Lung (tissue), 12 donors: Measurements from ENCODE around the gene EML1. TPM values are rescaled to one million over a fixed set of nuclear protein-coding genes. Genes with fewer than 3 reads are reported as not detected.

Experiments
- ATAC-seq: fragments of 200-7000 bp; cut with Tn5 transposase; one replicate; pipeline ENCODE4 v1.9.1; 2020; ENCODE audit warnings: moderate number of reproducible peaks; ENCODE audit not compliant: insufficient read depth, low FRiP score
- DNase-seq, 3 donors: peaks; one replicate each; pipeline ENCODE4 v3.0.0-alpha.2; 2013 to 2017
- H3K27ac ChIP-seq, 2 donors: one replicate each; pipeline ENCODE4 v1.5.1; 2013; ENCODE audit warnings: mild to moderate bottlenecking in 2 of 2, moderate library complexity in 2 of 2, control low read depth in 1 of 2, inconsistent platforms in 1 of 2, low read depth in 1 of 2, low read length in 1 of 2
- H3K27me3 ChIP-seq, 3 donors: one replicate each; pipeline ENCODE4 v1.5.1; 2013; ENCODE audit warnings: low read length in 2 of 3; ENCODE audit not compliant: control insufficient read depth in 3 of 3, insufficient read depth in 3 of 3
- H3K36me3 ChIP-seq, 4 donors: one replicate each; pipeline ENCODE4 v1.5.1; 2013; ENCODE audit warnings: low read length in 4 of 4, mild to moderate bottlenecking in 1 of 4, moderate library complexity in 1 of 4; ENCODE audit not compliant: control insufficient read depth in 4 of 4, insufficient read depth in 4 of 4
- H3K4me1 ChIP-seq, 5 donors: one replicate each; pipeline ENCODE4 v1.5.1; 2013; ENCODE audit warnings: low read length in 5 of 5, mild to moderate bottlenecking in 2 of 5, moderate library complexity in 1 of 5; ENCODE audit not compliant: control insufficient read depth in 5 of 5, insufficient read depth in 5 of 5
- H3K4me3 ChIP-seq: one replicate; pipeline ENCODE4 v1.5.1; 2013; ENCODE audit warnings: mild to moderate bottlenecking, control low read depth, moderate library complexity
- H3K9ac ChIP-seq, 2 donors: one replicate each; pipeline ENCODE4 v1.5.1; 2013; ENCODE audit warnings: low read length in 2 of 2, control low read depth in 1 of 2; ENCODE audit not compliant: insufficient read depth in 1 of 2
- H3K9me3 ChIP-seq, 4 donors: one replicate each; pipeline ENCODE4 v1.5.1; 2013; ENCODE audit warnings: low read length in 3 of 4, mild to moderate bottlenecking in 1 of 4, moderate library complexity in 1 of 4; ENCODE audit not compliant: control insufficient read depth in 4 of 4, insufficient read depth in 3 of 4
- WGBS, 2 donors: extraction: QIAGEN DNeasy Blood & Tissue Kit; methylation state at CpG; one replicate each; pipeline ENCODE4 v1.1.7; 2013; 5-methylcytosine and 5-hydroxymethylcytosine counted together
- polyA plus RNA-seq, 2 donors: library from polyadenylated mRNA; stranded (reverse); fragments of 200-250 nt; gene quantifications; one replicate each; pipeline ENCODE4 v1.2.1, GENCODE V29; 2013
- total RNA-seq, 2 donors: library from RNA; depleted of rRNA in 1 of 2; stranded (reverse); fragments of >200 nt in 1 of 2; gene quantifications; one replicate each; pipeline ENCODE4 v1.2.1, GENCODE V29; 2014 to 2021
- TF ChIP-seq, protein P1 (sequence below): IDR thresholded peaks from 2 replicates; pipeline ENCODE4 v1.5.1; 2012; ENCODE audit warnings: mild to moderate bottlenecking; ENCODE audit errors: control extremely low read depth, extremely low read depth
- donor health status: control.
- donor health status: control.
- donor health status: Bipolar disorder and iron deficiency.
- donor health status: healthy.
- donor health status: DM: yes; HTN: yes; CAD: no.

The EML1 gene
- total and polyA plus RNA-seq, 4 donors, result 6.7 to 88.0 (median 22.8) TPM

DNA sequence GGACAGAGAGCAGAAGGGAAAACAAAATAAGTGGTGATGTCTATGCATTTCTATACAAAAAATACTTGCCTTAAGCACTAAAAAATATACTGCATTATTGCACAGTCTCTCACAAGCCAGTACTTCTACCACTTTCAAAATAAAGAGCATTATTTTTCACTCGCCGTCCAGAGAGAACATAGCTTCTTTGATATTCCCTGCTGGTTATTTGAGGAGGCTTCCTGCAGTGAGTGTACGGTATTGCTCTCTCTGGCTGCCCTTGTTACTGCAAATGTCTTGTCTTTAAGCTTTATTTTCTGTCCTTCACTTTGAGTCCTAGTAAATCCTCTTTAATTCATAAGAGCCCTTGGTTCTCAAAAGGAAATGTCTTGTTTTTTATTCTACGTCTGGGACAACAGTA, 81.1 kb downstream of the EML1 start:
- ATAC-seq, result no peak
- Histone ChIP-seq H3K4me1 (peaks cover 0 to 7% (median 5%) of the 10 kb centered on the region in 5 donors), H3K9me3 (peaks cover 0 to 5% (median 0%) of the 10 kb centered on the region in 4 donors), H3K27me3 (no peaks in the 10 kb centered on the region), H3K27ac (no peak overlapping the region), H3K9ac (no peak overlapping the region), H3K36me3 (no peaks in the 10 kb centered on the region), H3K4me3 (no peak overlapping the region)
- DNase-seq, result no peak
- WGBS, 2 donors, result 82 to 86% methylated on average over 4 of the region's 4 CpGs
- TF ChIP-seq, protein P1, sequence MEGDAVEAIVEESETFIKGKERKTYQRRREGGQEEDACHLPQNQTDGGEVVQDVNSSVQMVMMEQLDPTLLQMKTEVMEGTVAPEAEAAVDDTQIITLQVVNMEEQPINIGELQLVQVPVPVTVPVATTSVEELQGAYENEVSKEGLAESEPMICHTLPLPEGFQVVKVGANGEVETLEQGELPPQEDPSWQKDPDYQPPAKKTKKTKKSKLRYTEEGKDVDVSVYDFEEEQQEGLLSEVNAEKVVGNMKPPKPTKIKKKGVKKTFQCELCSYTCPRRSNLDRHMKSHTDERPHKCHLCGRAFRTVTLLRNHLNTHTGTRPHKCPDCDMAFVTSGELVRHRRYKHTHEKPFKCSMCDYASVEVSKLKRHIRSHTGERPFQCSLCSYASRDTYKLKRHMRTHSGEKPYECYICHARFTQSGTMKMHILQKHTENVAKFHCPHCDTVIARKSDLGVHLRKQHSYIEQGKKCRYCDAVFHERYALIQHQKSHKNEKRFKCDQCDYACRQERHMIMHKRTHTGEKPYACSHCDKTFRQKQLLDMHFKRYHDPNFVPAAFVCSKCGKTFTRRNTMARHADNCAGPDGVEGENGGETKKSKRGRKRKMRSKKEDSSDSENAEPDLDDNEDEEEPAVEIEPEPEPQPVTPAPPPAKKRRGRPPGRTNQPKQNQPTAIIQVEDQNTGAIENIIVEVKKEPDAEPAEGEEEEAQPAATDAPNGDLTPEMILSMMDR, result no peak

DNA sequence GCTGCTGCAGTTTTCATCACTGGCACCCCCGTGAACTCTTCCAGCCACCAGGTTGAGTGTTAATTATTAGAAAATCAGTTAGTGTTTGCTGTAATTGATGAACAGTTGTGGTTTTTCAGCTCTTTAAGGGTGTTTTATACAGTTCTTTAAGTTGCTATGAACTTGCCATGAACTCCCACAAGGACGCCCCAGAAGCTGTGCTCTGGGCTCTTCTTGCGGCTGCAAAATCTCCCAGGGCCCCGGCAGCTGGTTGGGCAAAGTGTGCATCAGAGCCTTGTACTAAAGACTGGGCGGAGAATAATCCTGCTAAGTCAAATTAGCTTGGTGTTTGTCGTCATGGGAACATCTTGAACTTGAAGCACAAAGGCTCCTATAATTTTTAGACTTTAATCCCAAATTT, 82.2 kb downstream of the EML1 start:
- Histone ChIP-seq H3K27me3 (no peaks in the 10 kb centered on the region), H3K4me1 (peaks cover 0 to 16% (median 4%) of the 10 kb centered on the region in 5 donors), H3K9ac (no peak overlapping the region), H3K27ac (no peak overlapping the region), H3K4me3 (no peak overlapping the region), H3K9me3 (peaks cover 0 to 5% (median 0%) of the 10 kb centered on the region in 4 donors), H3K36me3 (no peaks in the 10 kb centered on the region)
- TF ChIP-seq, protein P1, result no peak
- ATAC-seq, result no peak
- WGBS, 2 donors, result 91 to 94% methylated on average over 6 of the region's 6 CpGs
- DNase-seq, result peak in 2 of 3 donors; percentile 13 to 26

DNA sequence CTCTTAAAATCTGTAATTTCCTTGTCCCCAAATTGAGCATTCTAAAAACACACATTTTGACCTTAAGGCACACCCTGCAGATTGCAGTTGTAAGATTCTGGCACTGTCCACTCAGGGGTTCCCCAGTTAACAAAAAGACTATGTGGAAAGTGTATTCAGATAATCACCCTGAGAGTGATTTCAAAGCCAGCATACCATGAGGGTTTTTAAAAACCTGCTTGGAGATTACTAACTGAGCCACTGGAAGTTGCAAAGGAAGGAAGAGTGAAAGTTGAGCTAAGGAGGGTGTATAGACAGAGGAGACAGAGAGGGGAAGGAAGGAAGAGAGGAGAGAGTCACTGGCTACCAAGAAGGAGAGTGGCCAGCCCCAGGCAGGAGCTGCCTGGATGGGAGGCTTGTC, 82.6 kb downstream of the EML1 start:
- TF ChIP-seq, protein P1, result no peak
- ATAC-seq, result no peak
- no peak overlapping the region for H3K4me3 ChIP-seq

DNA sequence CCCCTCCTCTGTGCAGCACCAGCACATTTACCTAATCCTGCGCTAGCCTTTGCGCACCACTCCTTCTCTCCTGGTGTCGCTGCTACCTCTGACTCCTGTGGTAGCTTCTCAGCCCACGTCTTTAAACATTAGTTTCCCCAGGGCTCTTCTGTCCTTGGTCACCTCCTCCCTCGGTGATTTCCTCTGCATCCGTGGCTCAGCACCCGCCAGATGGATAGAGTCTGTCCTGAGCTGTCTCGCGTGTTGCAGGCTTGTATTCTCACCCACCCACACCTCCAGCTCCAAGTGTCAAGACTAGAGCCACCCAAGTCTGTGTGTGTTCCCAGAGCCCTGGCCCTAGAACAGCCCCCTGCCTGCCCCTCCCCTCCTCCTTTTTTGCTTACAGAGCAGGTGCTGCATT, 83.2 kb downstream of the EML1 start:
- Histone ChIP-seq H3K36me3 (no peaks in the 10 kb centered on the region), H3K27me3 (no peaks in the 10 kb centered on the region), H3K4me3 (no peak overlapping the region), H3K27ac (no peak overlapping the region), H3K9me3 (peaks cover 0 to 5% (median 0%) of the 10 kb centered on the region in 4 donors), H3K4me1 (peaks cover 0 to 17% (median 4%) of the 10 kb centered on the region in 5 donors), H3K9ac (no peak overlapping the region)
- 82% methylated on average over 9 of the region's 9 CpGs for WGBS, 2 donors
- no peak for ATAC-seq
- TF ChIP-seq, protein P1, result no peak
- no peak for DNase-seq

More for the DNA sequence above, 82.6 kb downstream of the EML1 start:
- no peak for DNase-seq
- Histone ChIP-seq H3K36me3 (no peaks in the 10 kb centered on the region), H3K27ac (no peak overlapping the region), H3K27me3 (no peaks in the 10 kb centered on the region), H3K9me3 (peaks cover 0 to 5% (median 0%) of the 10 kb centered on the region in 4 donors), H3K9ac (no peak overlapping the region), H3K4me1 (peaks cover 0 to 17% (median 4%) of the 10 kb centered on the region in 5 donors)
